Measurements from ENCODE around the gene C4B.

DNA sequence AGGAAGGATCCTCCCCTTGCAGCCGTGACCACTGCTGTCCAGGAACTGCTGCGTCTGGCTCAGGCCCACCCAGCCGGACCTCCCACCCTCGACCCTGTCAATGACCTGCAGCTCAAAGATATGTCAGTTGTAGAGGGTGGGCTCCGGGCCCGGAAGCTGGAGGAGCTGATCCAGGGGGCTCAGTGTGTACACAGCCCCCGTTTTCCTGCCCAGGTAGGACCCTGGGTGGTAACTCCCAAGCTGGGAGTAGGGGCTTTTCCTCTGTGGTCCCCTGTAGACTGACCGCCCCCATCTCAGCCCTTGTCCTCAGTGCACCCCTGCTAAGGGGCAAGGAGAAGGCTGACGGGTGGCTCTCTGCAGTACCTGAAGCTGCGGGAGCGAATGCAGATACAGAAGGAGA, 46.3 kb upstream of the C4B start:
- TF ChIP-seq, protein P1, sequence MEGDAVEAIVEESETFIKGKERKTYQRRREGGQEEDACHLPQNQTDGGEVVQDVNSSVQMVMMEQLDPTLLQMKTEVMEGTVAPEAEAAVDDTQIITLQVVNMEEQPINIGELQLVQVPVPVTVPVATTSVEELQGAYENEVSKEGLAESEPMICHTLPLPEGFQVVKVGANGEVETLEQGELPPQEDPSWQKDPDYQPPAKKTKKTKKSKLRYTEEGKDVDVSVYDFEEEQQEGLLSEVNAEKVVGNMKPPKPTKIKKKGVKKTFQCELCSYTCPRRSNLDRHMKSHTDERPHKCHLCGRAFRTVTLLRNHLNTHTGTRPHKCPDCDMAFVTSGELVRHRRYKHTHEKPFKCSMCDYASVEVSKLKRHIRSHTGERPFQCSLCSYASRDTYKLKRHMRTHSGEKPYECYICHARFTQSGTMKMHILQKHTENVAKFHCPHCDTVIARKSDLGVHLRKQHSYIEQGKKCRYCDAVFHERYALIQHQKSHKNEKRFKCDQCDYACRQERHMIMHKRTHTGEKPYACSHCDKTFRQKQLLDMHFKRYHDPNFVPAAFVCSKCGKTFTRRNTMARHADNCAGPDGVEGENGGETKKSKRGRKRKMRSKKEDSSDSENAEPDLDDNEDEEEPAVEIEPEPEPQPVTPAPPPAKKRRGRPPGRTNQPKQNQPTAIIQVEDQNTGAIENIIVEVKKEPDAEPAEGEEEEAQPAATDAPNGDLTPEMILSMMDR (IDR thresholded peaks at IDR 0.05), result no peak
- TF ChIP-seq POLR2AphosphoS5 (IDR thresholded peaks at IDR 0.05; ENCODE audit: low read depth, low read length), result no peak
